HL-60 (cell line): ENCODE measurements around the gene NAPSA.

Experiments used
- DNase-seq, 2 experiments: peaks; one replicate each; pipeline ENCODE4 v3.0.0-alpha.2; 2010 to 2020; ENCODE audit warnings: low read depth in 1 of 2, low spot score in 1 of 2
- H3K27ac ChIP-seq: fragments of 250-450 bp; sonication (Bioruptor Pico); replicated peaks from 2 replicates; pipeline ENCODE4 v1.5.1; 2020; ENCODE audit warnings: mild to moderate bottlenecking, moderate library complexity
- H3K27me3 ChIP-seq: fragments of 250-450 bp; sonication (Bioruptor Pico); 2 replicates; pipeline ENCODE4 v1.5.1; 2021; ENCODE audit warnings: mild to moderate bottlenecking, moderate library complexity; ENCODE audit not compliant: insufficient read depth, poor library complexity, severe bottlenecking
- H3K4me3 ChIP-seq: replicated peaks from 2 replicates; pipeline ENCODE4 v1.5.1; 2011; ENCODE audit warnings: mild to moderate bottlenecking, control low read depth, low read length; ENCODE audit not compliant: insufficient read depth
- GABPA ChIP-seq: IDR thresholded peaks from 2 replicates; pipeline ENCODE4 v1.6.1; 2012; ENCODE audit warnings: low read depth
- POLR2AphosphoS5 ChIP-seq: IDR thresholded peaks from 2 replicates; pipeline ENCODE4 v1.6.1; 2012; ENCODE audit warnings: low read depth
- SPI1 ChIP-seq: IDR thresholded peaks from 2 replicates; pipeline ENCODE4 v1.6.1; 2012; ENCODE audit warnings: low read depth, mild to moderate bottlenecking, borderline replicate concordance
- TF ChIP-seq, protein P1 (sequence below): IDR thresholded peaks from one replicate; pipeline ENCODE4 v1.5.1; 2011; ENCODE audit warnings: low read length, control low read depth, inconsistent platforms; ENCODE audit not compliant: insufficient read depth
- TF ChIP-seq, protein P2 (sequence below): IDR thresholded peaks from 2 replicates; pipeline ENCODE4 v1.6.1; 2012; ENCODE audit warnings: low read depth; ENCODE audit not compliant: insufficient replicate concordance

NAPSA gene

DNA sequence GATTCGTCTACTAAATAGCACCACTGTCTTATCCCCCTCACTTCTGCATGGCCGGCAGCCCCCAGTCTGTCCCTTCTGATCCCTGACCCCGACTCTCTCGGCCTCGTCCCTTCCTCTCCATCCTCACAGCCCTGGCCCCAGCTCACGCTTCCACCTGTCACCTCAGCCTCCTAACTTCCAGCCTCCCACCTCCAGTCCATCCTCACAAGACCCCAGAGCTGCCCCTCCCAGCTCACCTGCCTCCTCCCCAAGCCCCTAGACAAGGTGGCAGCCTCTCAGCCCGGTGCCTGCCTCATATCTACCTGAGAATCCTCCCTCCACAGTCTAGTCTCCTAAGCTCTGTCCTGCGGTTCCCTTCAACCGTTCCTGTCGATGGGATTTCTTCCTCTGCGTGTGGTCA lies 46.3 kb downstream of the NAPSA start:
- no peak for DNase-seq
- H3K27me3 ChIP-seq: peaks cover 14% of the 10 kb centered on the region
- TF ChIP-seq GABPA: no peak
- no peak for TF ChIP-seq POLR2AphosphoS5
- no peak for TF ChIP-seq SPI1
- TF ChIP-seq, protein P1, sequence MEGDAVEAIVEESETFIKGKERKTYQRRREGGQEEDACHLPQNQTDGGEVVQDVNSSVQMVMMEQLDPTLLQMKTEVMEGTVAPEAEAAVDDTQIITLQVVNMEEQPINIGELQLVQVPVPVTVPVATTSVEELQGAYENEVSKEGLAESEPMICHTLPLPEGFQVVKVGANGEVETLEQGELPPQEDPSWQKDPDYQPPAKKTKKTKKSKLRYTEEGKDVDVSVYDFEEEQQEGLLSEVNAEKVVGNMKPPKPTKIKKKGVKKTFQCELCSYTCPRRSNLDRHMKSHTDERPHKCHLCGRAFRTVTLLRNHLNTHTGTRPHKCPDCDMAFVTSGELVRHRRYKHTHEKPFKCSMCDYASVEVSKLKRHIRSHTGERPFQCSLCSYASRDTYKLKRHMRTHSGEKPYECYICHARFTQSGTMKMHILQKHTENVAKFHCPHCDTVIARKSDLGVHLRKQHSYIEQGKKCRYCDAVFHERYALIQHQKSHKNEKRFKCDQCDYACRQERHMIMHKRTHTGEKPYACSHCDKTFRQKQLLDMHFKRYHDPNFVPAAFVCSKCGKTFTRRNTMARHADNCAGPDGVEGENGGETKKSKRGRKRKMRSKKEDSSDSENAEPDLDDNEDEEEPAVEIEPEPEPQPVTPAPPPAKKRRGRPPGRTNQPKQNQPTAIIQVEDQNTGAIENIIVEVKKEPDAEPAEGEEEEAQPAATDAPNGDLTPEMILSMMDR: no peak
- TF ChIP-seq, protein P2, sequence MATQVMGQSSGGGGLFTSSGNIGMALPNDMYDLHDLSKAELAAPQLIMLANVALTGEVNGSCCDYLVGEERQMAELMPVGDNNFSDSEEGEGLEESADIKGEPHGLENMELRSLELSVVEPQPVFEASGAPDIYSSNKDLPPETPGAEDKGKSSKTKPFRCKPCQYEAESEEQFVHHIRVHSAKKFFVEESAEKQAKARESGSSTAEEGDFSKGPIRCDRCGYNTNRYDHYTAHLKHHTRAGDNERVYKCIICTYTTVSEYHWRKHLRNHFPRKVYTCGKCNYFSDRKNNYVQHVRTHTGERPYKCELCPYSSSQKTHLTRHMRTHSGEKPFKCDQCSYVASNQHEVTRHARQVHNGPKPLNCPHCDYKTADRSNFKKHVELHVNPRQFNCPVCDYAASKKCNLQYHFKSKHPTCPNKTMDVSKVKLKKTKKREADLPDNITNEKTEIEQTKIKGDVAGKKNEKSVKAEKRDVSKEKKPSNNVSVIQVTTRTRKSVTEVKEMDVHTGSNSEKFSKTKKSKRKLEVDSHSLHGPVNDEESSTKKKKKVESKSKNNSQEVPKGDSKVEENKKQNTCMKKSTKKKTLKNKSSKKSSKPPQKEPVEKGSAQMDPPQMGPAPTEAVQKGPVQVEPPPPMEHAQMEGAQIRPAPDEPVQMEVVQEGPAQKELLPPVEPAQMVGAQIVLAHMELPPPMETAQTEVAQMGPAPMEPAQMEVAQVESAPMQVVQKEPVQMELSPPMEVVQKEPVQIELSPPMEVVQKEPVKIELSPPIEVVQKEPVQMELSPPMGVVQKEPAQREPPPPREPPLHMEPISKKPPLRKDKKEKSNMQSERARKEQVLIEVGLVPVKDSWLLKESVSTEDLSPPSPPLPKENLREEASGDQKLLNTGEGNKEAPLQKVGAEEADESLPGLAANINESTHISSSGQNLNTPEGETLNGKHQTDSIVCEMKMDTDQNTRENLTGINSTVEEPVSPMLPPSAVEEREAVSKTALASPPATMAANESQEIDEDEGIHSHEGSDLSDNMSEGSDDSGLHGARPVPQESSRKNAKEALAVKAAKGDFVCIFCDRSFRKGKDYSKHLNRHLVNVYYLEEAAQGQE: no peak
- H3K4me3 ChIP-seq: no peak overlapping the region
- no peak overlapping the region for H3K27ac ChIP-seq

DNA sequence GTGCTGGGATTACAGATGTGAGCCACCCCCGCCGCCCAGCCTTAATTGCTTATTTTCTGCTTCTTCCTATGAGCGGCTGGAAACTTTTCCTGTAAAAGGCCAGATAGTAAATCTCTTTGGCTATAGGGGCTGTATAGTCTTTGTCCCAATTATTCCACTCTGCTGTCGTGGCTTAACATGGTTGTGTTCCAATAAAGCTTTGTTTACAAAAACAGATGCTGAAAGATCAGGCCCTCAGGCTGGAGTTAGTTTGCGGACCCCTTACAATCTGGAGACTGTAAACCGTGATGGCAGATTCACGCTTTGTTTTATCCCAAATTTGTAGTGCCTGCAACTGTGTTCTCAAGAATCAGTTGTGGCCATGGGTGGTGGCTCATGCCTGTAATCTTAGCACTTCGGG lies 47.0 kb downstream of the NAPSA start:
- TF ChIP-seq SPI1: no peak
- TF ChIP-seq, protein P2: no peak
- TF ChIP-seq, protein P1: no peak
- TF ChIP-seq GABPA: no peak
- TF ChIP-seq POLR2AphosphoS5: no peak
- no peak for DNase-seq
- no peak overlapping the region for H3K27ac ChIP-seq
- H3K4me3 ChIP-seq: no peak overlapping the region
- peaks cover 16% of the 10 kb centered on the region for H3K27me3 ChIP-seq

- DNase-seq: no peak
- TF ChIP-seq POLR2AphosphoS5 (no peak), SPI1 (no peak), GABPA (no peak)
- TF ChIP-seq, protein P1: no peak
- TF ChIP-seq, protein P2: no peak
- Histone ChIP-seq H3K4me3 (no peak overlapping the region), H3K27me3 (peaks cover 25% of the 10 kb centered on the region), H3K27ac (no peak overlapping the region)
Observed at GRCh38 chr19:50317115-50317514, 48.3 kb downstream of the NAPSA start.
